ENCODE measurements around the gene AGRP.

The AGRP gene

DNA sequence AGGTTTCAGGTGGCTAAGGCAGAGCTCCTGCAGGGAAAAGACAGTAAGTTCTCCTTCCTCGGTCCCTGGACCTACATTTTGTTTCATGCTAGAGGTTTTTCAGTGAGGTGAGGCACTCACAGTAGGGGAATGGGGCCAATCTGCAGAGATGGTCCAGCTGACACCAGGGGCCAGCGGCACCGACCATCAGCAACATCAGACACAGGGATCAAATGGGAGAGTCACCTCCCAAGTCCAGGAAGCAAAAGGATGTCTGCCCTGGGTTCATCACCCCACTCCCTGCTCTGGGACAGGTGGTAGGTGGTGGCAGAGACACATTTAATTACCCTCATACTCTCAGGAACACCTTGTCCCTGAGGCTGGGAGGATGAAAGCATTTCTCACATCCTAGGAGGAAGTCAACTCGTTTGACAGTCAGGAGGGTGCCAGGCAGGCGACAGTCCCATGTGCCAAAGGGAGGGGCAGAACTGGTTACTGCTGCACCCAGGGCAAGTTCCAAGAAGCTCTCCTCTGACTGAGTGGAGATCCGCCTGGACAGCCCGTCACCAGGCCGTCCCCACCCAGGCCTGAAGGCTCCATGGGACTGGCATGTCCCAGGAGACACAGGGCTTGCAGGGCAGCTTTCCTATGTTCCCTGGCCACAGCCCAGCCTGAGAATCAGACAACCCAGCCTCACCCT lies 21.6 kb downstream of the AGRP start:
- DNase-seq = no peak

DNA sequence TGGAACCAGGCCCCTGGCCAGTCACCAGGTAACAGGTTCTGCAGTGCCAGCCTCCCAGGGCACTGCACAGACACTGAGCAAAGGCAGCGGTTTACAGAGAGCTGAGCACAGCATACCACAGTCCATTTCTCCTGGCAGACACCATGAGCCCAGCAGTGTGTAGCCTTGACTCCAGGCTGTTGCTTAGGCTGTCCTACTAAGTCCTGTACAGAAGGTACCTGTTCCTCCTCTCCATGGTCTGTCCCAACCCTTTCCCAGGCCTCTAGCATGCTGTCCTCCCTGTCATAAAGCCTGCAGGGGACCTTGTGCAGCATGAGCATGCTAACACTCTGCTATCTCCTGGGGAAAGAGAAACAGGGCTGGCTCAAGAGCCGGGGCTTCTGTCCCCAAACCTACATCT lies 22.4 kb downstream of the AGRP start:
- no peak for DNase-seq

GRCh38 chr16:67460168-67460567 lies 23.2 kb downstream of the AGRP start:
- DNase-seq = no peak

GRCh38 chr16:67459861-67460150 lies 23.5 kb downstream of the AGRP start:
- no peak for DNase-seq

DNA sequence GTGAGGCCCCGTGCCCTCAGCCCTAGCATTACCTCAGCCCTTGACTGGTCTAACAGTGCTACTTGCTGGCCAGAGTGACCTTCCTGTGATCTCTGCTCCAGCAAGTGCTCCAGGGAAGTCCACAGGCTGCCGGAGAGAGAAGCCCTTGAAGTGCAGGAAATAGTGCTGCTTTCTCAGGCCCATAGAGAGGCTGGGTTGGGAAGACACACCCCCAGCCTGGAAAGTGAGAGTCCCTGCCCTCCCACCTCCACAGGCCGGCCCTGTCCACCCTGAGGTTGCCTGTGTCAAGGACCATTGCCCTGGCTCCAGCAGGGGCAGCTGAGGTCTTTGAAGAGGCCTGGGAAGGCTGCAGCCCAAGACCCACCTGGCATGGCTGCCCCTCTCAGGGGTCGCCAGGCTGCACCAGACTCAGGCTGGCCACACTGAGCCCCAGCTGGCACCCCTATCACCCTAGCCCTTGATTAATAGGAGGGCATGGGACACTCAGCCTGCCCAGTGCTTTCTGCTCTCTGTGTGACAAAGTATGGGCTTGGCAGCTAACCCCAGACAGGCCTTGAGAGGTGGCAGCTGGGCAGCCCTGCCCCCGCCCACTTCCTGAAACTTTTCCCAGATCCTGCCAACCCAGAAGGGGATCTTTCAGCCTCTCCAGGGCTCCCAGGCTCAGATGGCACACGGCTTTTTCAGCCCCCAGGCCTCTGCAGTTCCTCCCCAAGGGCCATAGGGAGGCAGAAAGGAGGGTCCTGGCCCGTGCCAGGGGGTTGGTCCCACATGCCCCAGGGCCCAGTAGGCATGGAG lies 24.1 kb downstream of the AGRP start:
- no peak for DNase-seq

- DNase-seq = no peak
Observed at GRCh38 chr16:67458121-67458641, 25.2 kb downstream of the AGRP start.

- DNase-seq = no peak
Observed at GRCh38 chr16:67457611-67458010, 25.7 kb downstream of the AGRP start.

- DNase-seq = no peak
Observed at GRCh38 chr16:67456391-67457081, 26.8 kb downstream of the AGRP start.

DNA sequence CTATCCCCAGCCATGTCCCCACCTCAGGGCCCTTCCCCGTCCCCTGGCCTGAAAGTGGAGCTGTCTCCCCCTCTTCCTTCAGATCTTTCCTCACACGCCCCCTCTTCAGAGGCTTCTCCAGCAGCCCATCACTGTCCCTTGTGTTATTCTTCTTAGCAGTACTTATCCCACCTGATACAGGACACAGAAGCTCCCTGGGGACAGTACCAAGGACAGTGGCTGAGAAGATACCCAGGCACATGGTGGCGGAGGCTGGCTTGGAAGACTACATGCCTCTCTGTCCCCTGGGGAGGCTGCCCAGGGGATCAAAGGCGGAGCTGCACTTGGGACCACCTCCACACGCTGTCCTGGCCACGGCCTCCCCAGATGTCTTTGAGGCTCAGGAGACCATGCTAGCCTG lies 28.5 kb downstream of the AGRP start:
- no peak for DNase-seq

GRCh38 chr16:67454104-67454503 lies 29.2 kb downstream of the AGRP start:
- DNase-seq = no peak

DNA sequence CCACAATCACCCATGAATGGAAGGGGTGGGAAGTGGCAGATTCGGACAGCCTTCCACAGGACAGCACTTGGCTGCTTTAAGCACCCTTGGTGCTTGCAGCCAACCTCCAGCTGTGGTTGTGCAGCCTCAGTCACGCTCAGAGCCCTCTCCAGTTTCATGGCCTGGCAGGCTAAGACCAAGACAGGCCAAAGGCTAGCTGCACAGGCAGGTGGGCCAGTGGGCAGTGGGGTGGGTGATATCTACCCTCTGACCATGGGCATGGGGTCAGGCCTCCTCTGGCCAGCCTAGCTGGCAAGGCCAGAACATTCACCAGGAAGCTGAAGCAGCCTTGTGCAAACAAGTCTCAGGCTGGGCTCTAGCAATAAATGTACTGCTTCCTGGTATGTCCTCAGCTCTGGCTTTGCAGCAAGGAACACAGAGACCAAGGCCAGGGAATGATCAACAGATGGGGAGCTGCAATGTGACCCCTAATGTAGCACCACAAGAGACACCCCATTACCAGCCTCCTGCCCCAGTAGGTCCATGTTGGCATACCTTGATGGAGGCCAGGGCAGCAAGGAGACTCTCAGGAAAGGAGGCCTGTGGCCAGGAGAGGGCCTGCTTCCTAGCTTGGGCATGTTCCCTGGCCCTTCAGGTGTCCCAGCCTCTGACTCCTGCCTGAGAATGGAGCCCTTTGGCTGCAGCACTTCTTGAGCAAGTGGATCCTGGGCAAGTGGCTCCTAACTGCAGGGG lies 31.5 kb downstream of the AGRP start:
- no peak for DNase-seq

GRCh38 chr16:67451061-67451703 lies 32.2 kb downstream of the AGRP start:
- no peak for DNase-seq

DNA sequence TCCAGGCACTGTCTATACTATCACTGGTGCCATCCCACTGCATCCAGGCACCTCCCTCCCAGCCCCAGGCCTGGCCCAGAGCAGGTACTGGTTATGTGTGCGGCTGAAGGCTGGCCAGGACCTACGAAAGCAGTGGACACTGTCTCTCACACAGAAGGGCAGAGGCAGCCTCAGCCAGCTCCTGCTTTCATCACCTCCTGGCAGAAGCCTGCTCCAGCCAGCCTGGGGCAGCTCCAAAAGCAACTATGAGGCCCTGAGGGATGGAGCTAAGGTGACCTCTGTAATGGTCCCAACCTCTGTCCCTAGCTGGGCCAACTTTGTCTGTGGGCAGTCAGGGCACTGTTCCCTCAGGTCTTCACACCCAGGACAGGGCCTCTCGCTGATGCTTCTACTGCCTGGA lies 33.6 kb downstream of the AGRP start:
- DNase-seq = no peak

DNA sequence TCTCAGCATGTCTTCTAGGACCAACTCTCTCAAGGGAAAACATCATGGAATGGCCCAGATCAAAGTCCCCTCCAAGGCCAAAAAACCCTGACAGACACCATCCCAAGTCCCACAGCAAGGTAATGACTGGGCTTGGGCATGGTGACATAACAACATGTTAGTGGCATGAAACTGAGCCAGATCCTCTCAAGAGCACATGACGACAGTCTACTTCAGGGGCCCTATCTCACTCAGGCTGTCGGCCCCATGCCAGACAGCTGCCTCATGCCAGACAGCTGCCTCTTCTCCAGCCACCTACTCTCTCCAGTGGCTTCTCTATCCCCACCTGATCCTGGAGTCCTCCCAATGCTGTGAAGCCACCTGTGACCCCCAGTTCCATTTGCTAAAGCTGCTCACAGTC lies 34.0 kb downstream of the AGRP start:
- no peak for DNase-seq

DNA sequence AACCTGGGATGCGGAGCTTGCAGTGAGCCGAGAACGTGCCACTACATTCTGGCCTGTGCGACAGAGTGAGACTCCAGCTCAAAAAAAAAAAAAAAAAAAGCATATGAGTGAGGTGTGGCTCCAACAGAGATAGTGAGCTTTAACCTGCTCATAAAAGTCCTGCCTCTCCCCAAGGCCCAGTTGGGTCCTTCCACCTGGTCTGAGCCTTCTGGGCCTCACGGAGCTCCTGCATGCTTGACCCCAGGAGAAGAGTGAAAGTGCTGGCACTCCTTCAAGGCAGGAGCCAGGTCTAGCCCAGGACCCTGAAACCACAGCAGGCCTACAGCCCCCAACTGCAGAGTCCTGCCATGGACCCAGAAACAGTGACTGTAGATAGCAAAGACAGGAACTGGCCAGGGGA lies 34.8 kb downstream of the AGRP start:
- no peak for DNase-seq

GRCh38 chr16:67447508-67448076 lies 35.8 kb downstream of the AGRP start:
- DNase-seq = peak; percentile 26

DNA sequence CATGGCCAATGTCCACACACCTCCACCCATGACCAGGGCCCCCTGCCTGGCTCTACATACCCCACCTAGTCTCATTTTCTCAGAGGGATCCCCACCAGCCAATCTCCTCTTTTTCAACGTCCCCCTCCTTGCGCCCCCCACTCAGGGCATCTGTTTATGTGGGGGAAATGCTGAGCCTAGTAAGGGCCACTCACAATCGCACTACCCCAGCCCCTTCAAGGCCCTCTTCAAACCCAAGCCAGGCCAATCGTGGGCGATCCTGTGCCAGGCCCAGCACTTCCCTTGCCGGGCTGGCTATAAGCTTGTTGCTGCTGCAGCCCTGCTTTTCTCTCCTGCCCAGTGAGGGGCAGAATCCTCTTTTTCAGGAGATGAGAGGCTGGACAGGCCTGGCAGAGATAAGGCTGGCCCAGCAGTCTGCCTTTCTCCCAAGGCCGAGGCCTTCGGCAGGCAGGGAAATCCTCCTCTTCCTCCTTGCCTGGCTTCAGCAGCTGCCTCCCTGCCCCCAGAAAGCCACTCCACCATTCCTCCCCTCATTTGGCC lies 36.3 kb downstream of the AGRP start:
- DNase-seq = no peak

- DNase-seq = no peak
Observed at GRCh38 chr16:67445913-67446907, 37.1 kb downstream of the AGRP start.

DNA sequence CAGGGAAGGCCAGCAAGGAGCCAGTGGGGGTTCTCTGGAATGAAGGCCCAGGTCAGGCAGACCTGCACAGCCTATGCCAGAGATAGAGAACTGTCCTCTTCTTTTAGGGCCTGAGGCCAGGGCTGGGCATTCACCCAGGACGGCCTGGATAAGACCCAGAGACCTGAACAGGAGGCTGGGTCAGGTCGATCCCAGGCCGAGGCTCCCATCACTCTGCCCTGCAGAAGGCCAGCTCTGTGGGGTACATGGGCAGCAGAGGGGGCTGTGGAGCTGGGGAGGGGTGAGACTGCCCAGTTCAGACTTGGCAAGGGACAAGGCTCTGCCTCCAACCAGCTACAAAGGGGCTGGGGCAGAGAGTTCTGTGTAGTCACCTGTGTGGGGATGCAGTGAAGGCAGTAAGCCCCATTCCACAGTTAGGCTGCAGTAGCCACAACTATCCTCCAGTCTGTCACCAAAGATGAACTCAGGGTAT lies 37.9 kb downstream of the AGRP start:
- no peak for DNase-seq

GRCh38 chr16:67445126-67445426 lies 38.3 kb downstream of the AGRP start:
- DNase-seq = no peak
